Activated naive CD4-positive, alpha-beta T cell treated with anti-CD3 and anti-CD28 coated beads, Interleukin-2, amount 50 U/mL, for 72 hours (primary cell): Measurements from ENCODE around the gene SERPINB3. TPM values are rescaled to one million over a fixed set of nuclear protein-coding genes. Genes with fewer than 3 reads are reported as not detected.
"Not testable (repeated sequence)": the region's sequence is repeated elsewhere in the genome, so short reads cannot be mapped to it uniquely, and the experiment has no call there.

Source experiments
- ATAC-seq, 2 donors: fragments of 150-1000 bp; cut with Tn5 transposase; 2 replicates each; pipeline ENCODE4 v1.10.0; 2021; ENCODE audit warnings: mild to moderate bottlenecking in 2 of 2, moderate library complexity in 2 of 2
- DNase-seq, 2 donors: peaks; one replicate each; pipeline ENCODE4 v3.0.0; 2021 to 2022; ENCODE audit warnings: low spot score in 2 of 2
- H3K27ac Mint-ChIP-seq, 2 donors: one replicate each; pipeline ENCODE4 v1.8.0; 2022; ENCODE audit warnings: mild to moderate bottlenecking in 2 of 2, mixed read lengths in 2 of 2
- H3K36me3 Mint-ChIP-seq, 2 donors: one replicate each; pipeline ENCODE4 v1.8.0; 2022; ENCODE audit warnings: mixed read lengths in 2 of 2
- H3K9me3 Mint-ChIP-seq, 2 donors: one replicate each; pipeline ENCODE4 v1.8.0; 2022; ENCODE audit warnings: mixed read lengths in 2 of 2
- total RNA-seq, 2 donors: library from RNA; stranded (reverse); gene quantifications; one replicate each; pipeline ENCODE4 v1.2.3, GENCODE V29; 2022

The SERPINB3 gene
- total RNA-seq: not detected

DNA sequence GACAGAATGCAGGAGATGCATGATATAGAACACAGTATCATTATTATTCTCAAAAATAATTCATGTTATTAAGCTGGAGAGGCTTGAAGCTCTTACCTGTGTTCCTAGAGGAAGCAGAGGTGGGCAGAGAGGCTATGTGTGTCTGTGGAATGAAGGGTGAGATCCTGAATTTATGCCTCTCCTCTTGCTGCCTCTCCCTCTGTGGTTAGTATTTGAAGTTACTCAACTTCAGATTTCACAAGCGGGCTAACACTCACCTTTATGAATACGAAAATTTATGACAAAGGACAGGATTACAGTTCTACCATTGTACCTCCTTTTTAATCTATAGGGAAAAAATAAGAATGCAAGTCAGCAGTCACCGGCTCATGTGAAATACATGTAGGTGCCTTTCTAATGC, at the start of gene SERPINB3:
Gene SERPINB3, minus strand, starts transcription at position 144 of the 400 bp plus-strand sequence. CDS start 677 bp downstream, outside the sequence.
- ATAC-seq, DNase-seq, H3K9me3 Mint-ChIP-seq, H3K27ac Mint-ChIP-seq, H3K36me3 Mint-ChIP-seq: not testable (repeated sequence)

DNA sequence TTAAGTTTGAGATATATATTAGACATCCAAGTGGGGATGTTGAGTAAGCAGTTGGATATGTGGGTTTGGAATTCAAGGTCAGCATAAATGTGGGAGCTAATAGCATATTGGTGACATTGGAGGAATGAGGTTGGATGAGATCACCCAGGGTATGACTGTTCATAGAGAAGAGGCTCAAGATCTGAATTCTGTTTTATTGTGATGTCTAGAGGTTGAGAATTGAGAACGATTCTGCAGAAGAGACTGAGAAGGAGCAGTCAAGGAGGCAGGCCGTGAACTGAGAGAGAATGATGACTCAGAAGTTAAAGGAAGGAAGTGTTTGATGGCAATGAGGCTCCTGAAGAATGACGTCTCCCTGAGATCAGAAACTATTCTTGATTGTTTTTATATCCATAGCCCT, 47.0 kb upstream of the SERPINB3 start:
- DNase-seq (no peak), ATAC-seq (no peak)
- Mint-ChIP-seq H3K36me3 (no peaks in the 10 kb centered on the region), H3K27ac (no peak overlapping the region), H3K9me3 (peaks cover 4% of the 10 kb centered on the region in 2 donors)

DNA sequence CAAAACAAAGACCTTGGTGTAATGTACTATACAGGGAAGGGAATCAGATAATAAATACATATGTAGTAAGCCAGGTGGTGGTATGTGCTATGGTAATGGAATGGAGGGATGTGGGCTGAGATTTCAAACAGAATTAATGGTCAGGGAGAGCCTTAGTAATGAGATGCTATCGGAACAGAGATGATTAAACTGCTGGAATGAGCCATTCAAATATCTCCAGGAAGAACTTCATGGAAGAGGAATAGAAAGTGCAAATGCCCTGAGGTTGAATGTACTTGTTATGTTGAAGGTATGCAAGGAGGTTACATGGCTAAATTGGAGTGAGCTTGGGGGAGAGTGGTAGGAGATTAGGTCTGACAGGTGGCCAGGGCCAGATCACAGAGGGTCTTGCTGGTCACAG, 46.1 kb upstream of the SERPINB3 start:
- no peaks in the 10 kb centered on the region for H3K9me3 Mint-ChIP-seq
- no peak for DNase-seq
- H3K27ac Mint-ChIP-seq: no peak overlapping the region
- ATAC-seq: no peak
- no peaks in the 10 kb centered on the region for H3K36me3 Mint-ChIP-seq

DNA sequence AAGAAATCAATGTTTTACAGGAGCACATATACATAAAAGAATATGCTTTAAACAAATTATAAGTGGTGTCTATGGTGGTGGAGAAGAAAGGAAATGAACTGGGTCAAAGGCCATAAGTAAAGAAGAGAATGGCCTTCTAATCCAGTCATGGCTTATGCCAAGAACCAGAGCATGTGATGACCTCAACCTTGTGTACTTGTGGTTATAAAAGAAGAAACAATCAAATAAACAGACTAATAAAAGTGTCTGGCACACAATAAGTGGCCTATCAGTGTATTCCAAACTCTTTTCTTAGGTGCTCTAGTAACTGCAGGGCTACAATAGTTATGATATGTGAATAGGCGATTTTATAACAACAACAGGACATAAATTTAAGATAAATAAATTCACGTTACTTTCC, 43.7 kb upstream of the SERPINB3 start:
- no peaks in the 10 kb centered on the region for H3K36me3 Mint-ChIP-seq
- ATAC-seq: no peak
- H3K27ac Mint-ChIP-seq: no peak overlapping the region
- no peak for DNase-seq
- no peaks in the 10 kb centered on the region for H3K9me3 Mint-ChIP-seq

DNA sequence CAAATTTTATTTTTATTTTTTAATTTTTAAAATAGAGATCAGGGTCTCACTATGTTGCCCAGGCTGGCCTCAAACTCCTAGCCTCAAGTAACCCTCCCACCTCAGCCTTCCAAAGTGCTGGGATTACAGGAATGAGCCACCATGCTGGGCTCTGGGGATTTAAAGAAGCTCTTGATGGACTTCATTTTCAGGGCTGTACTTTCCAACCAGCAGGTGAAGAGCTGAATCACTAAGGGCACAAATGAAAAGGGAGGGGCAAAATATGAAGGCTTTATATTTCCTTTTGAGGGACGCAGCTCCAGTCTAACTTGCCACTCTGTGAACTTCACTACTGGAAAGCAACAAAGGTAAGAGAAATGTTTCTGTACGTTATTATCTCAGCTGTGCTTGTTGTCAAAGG, 41.0 kb upstream of the SERPINB3 start, which contains the start of gene SERPINB11:
Gene SERPINB11, plus strand, starts transcription at position 301 of the 400 bp plus-strand sequence. CDS start 7,234 bp downstream, outside the sequence.
- Mint-ChIP-seq H3K27ac (no peak within 1 kb of the TSS), H3K36me3 (no peaks in the 10 kb centered on the region), H3K9me3 (peaks cover 0 to 3% of the 10 kb centered on the region in 2 donors)
- ATAC-seq (no peak), DNase-seq (no peak)

DNA sequence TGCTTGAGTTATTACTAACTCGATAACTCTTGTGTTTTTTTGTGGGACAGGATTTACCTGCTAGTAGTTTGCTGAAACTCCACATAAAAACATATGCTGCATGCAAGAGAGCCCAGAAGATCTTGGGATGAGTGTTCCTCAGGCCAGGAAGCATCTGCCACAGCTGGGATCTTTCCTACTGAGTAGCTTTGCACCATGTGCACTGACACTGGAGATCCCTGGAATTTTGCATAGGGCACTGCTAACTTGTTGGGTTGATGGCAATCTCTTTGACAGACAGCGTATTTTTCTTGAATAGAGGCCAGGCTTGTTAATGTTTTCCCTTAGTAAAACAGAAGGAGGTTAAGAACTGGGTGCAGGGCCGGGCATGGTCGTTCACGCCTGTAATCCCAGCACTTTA, 40.3 kb upstream of the SERPINB3 start:
- DNase-seq (no peak), ATAC-seq (no peak)
- Mint-ChIP-seq H3K27ac (no peak overlapping the region), H3K9me3 (peaks cover 0 to 4% of the 10 kb centered on the region in 2 donors), H3K36me3 (no peaks in the 10 kb centered on the region)

DNA sequence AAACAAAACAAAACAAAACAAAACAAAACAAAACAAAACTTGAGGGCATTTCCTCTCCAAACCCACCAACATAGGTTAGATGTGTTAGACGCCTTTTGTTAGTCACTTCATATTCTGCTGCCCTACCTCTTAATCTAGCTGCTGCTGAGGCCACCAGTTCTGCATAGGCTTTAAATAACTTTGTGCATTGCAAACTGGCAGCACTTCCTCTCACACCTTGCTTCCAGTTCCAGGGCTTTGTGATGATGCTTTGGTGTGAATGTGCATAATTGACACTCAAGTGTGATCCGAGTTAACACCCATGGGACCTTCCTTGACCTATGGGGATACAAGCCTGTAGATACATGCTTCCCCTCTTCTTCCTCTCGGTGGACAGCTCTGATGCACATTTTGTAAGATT, 38.8 kb upstream of the SERPINB3 start:
- DNase-seq (no peak), ATAC-seq (no peak)
- Mint-ChIP-seq H3K36me3 (no peaks in the 10 kb centered on the region), H3K27ac (no peak overlapping the region), H3K9me3 (peaks cover 0 to 4% of the 10 kb centered on the region in 2 donors)

DNA sequence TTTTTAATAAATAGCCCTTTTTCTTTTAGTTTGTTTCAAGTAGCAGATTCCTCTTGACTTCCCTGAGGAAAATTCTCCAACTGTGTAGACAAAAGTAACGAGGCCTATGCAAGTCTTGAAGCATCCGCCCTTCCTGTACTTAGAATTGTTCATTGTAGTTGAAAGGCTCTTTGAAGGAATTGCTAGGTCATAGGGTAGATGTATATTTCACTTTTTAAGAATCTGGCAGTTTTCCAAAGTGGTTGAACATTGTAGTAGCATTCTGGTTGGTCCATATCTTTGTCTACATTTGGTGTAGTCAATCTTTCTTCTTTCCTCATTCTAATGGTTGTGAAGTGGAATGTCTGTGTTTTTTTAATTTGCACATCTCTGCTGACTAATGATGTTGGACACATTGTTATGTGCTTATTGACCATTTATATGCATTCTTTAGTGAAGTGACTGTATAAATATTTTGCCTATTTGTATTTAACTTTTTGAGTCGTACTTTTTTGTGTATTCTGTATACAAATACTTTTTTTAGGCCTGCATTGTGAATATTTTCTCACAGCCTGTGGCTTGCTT, 35.5 kb upstream of the SERPINB3 start:
- H3K36me3 Mint-ChIP-seq: no peaks in the 10 kb centered on the region

DNA sequence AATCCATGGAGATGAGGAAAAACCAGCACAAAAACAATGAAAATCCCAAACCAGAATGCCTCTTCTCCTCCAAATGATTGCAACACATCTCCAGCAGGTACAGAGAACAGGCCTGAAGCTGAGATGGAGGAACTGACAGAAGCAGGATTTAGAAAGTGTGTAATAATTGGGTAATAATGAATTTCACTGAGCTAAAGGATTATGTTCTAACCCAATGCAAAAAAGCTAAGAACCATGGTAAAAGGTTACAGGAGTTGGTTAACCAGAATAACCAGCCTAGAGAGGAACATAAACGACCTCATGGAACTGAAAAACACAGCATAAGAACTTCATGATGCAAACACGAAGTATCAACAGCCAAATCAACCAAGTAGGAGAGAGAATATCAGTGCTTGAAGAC, 27.4 kb upstream of the SERPINB3 start:
- no peak for DNase-seq
- H3K9me3 Mint-ChIP-seq: peaks cover 5 to 19% of the 10 kb centered on the region in 2 donors
- no peaks in the 10 kb centered on the region for H3K36me3 Mint-ChIP-seq
- ATAC-seq: no peak
- no peak overlapping the region for H3K27ac Mint-ChIP-seq

More for the DNA sequence above, 35.5 kb upstream of the SERPINB3 start:
- no peak for ATAC-seq
- H3K27ac Mint-ChIP-seq: no peak overlapping the region
- H3K9me3 Mint-ChIP-seq: peaks cover 5 to 18% of the 10 kb centered on the region in 2 donors
- DNase-seq: no peak

DNA sequence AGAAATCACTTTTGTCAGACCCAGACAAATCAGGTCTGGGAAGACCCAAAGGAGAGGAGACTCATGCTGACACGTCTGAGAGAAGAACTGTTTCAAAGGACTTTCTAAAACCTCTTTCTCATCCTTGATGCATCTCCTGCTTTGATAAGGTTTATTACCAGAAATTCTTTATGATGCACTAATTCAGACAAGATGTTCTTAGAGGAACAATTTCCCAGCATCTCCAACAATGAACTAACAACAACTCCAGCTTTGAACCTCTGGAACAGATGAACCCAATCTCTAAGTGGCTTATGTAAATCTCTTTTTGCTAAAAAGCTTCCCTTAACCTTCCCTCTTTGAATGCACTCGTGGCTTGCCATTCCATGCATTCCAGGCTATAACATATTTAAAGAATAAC, 25.2 kb upstream of the SERPINB3 start:
- Mint-ChIP-seq H3K27ac (no peak overlapping the region), H3K9me3 (peaks cover 5% of the 10 kb centered on the region in 2 donors), H3K36me3 (no peaks in the 10 kb centered on the region)
- no peak for ATAC-seq
- no peak for DNase-seq

DNA sequence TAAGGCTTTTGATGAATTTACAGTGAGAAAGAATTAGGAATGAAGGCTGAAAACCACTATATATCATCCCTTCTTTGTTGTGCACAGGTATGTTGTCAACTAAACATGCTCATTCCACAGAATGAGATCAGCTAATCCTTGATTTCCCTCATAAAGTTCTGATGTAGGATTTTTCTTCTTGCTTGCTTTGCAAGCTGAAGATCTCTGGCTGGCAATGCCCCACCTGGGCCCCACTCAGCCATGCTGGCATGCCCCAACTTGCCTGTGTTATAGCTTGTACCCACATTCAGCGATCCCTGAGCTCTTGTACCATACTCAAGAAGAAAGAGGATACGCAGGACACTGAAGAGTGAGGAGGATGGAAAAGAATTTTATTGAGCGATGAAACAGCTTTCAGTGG, 23.0 kb upstream of the SERPINB3 start:
- ATAC-seq: no peak
- H3K27ac Mint-ChIP-seq: no peak overlapping the region

DNA sequence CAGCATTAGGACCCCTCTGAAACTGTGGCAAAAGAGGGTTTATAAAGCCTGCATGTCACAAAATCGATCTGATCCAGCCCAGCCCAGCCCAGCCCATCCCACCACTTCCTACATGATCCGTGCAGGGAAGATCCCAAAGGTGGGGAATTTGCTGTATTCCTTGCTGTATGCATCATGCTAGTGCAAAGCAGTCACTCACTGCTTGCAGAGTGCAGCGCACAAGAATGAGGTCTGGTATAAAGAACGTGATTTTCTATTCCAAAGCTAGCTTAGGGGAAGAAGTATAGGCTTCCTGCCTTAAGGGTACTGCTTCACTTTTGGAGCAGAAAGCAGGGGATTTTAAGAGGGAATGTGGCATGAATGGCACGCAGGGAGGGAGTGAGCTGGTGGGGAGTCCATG, 22.2 kb upstream of the SERPINB3 start:
- DNase-seq: no peak
- no peak for ATAC-seq
- no peaks in the 10 kb centered on the region for H3K36me3 Mint-ChIP-seq
- no peak overlapping the region for H3K27ac Mint-ChIP-seq
- peaks cover 4 to 5% of the 10 kb centered on the region in 2 donors for H3K9me3 Mint-ChIP-seq

More for the DNA sequence above, 23.0 kb upstream of the SERPINB3 start:
- no peak for DNase-seq
- no peaks in the 10 kb centered on the region for H3K36me3 Mint-ChIP-seq
- H3K9me3 Mint-ChIP-seq: peaks cover 4 to 5% of the 10 kb centered on the region in 2 donors

DNA sequence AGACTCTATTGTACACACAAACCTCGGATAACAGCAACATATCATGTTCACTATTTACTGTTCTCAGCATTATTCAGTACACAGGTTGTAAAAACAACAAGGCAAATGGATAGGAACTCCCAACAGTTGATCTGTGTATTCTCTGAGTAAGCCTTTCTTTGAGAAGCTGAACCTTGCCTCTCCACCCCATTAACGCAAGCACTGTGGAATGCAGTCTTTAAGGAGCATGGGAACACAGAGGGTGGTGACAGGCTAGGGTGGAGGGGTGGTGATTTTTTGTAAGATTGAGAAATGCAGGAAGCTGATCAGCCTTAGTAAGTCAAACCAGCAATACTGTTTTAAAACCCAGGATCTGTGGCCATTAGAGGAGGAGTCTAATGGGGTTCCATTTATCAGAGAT, 21.5 kb upstream of the SERPINB3 start:
- Mint-ChIP-seq H3K36me3 (no peaks in the 10 kb centered on the region), H3K9me3 (peaks cover 4 to 5% of the 10 kb centered on the region in 2 donors), H3K27ac (peak overlapping the region in 1 of 2 donors; percentile 37)
- DNase-seq (no peak), ATAC-seq (no peak)

DNA sequence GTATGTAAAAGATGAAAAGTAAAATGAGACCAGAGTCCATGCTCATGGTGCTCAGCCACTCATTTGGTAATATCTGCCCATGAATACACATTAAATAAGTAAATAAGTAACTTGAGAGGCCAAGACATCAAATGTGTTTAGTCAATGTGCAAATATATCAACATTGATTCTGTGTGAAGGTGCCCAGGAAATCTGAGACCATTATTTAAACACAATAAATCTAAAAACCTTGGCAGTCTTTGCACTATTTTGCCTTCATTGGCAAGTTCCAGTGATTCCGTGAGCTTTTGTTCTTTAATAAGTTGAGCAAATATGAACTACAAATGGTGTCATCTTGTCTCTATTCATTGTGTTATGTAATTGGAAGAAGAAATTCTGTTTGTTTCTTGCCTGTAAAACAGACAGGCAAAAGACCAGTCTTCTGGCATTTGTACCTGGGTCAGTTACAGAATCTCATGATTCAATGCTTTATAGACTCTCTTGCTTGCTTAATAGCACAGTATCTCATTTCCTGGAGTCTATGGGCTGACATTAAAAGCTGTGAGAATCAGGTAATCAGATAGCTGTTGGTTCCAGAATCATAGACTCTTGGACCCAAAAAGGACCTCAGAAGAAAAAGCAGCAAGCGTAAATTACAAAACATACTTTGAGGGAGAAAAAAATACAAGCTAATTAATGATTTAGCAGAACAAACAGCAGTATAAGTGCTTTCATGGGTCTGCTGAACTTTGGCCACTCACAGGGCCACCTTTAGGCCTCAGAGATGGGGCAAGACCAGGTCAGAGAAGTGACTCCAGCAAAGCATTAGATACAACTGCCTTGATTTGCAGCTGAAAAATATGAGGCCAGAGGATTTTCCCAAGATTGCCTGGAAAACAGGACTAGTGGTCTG, 20.0 kb upstream of the SERPINB3 start:
- no peak overlapping the region for H3K27ac Mint-ChIP-seq
- DNase-seq: no peak

DNA sequence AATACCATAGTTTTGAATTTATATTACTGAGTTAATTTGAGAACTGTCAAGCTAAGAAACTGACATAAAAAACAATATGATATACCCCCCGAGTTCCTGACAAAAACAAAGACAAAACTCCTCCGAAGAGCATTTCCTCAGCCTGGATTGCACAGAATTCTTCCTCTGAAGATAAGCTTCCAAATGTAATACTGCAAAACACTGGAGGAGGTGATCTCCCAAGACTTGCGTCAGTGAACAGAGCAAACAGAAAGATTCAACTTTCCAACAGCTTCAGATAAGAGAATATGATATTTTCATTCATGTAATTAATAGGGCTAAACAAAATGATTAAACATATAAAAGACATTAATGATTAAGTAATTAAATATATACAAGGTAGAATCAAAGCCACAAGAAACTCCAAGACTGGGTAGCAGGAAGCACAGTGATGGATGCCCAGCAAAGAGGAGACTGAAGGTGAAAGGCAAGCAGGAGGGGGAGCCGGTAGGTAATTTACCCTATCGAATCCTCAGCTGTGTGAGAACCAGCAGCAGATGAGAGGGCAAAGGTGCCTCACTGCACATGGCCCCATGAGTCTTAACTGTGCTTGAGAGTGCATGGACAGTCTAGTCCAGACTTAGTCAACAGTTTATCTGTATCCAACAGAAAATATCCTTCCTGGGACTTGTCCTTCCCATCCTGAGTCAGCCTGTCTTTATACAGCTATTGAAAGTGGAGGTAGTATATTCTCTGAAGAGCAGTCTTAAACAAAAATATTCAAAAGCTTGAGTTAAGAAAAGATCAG, 18.3 kb upstream of the SERPINB3 start:
- Mint-ChIP-seq H3K27ac (no peak overlapping the region), H3K36me3 (no peaks in the 10 kb centered on the region), H3K9me3 (peaks cover 4 to 5% of the 10 kb centered on the region in 2 donors)
- no peak for DNase-seq
- no peak for ATAC-seq

More for the DNA sequence above, 20.0 kb upstream of the SERPINB3 start:
- Mint-ChIP-seq H3K36me3 (no peaks in the 10 kb centered on the region), H3K9me3 (peaks cover 4 to 5% of the 10 kb centered on the region in 2 donors)
- ATAC-seq: no peak

DNA sequence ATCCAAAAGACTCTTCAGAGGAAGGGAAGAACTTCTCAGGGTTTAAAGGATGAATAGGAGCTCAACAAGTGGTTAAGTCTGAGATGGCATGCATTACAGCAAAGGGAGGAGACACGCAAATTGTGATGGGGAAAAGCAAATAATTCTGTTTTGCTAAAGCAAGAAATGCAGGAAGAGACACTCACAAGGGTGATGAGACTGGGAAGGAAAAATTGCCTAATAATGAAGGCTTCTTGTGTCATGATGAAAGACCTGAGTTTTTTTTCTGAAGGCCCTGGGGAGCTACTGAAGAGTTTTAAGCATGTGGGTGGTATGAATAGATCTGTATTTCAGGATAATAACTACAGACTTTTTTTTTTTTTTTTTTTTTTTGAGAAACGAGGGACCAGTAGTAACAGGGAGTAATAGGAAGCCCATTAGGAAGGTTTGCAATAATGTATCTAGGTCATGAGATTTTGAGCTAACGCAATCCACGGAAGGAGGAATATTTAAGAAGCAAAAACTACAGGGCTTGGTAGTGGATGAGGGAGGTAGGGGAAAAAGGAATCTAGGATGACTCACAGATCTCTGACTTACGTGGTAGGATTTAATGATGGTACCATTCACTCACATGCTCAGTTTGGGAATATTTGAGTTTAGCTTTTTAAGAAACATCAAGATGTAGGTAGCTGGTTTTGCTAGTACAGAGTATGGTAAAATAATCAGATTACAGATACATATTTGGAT, 16.0 kb upstream of the SERPINB3 start:
- no peak overlapping the region for H3K27ac Mint-ChIP-seq
- H3K9me3 Mint-ChIP-seq: peaks cover 0 to 4% of the 10 kb centered on the region in 2 donors
- H3K36me3 Mint-ChIP-seq: no peaks in the 10 kb centered on the region
- DNase-seq (no peak), ATAC-seq (no peak)
